Skin epidermis (tissue), 12 donors: ENCODE results near the gene SPNS2.

ENCODE experiments used
- H3K27ac ChIP-seq, 21 experiments: fragments of 200-600 bp; sonication (generic) in 11 of 21; one replicate each; pipeline ENCODE4 v1.5.0; 2020; ENCODE audit warnings: mild to moderate bottlenecking in 3 of 21, inconsistent platforms in 2 of 21, moderate library complexity in 2 of 21
- H3K4me3 ChIP-seq, 7 experiments: fragments of 200-600 bp; sonication (generic) in 2 of 7; one replicate each; pipeline ENCODE4 v1.5.0; 2020; ENCODE audit warnings: inconsistent platforms in 2 of 7, mild to moderate bottlenecking in 2 of 7, moderate library complexity in 1 of 7

The SPNS2 gene, protein sequence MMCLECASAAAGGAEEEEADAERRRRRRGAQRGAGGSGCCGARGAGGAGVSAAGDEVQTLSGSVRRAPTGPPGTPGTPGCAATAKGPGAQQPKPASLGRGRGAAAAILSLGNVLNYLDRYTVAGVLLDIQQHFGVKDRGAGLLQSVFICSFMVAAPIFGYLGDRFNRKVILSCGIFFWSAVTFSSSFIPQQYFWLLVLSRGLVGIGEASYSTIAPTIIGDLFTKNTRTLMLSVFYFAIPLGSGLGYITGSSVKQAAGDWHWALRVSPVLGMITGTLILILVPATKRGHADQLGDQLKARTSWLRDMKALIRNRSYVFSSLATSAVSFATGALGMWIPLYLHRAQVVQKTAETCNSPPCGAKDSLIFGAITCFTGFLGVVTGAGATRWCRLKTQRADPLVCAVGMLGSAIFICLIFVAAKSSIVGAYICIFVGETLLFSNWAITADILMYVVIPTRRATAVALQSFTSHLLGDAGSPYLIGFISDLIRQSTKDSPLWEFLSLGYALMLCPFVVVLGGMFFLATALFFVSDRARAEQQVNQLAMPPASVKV

DNA sequence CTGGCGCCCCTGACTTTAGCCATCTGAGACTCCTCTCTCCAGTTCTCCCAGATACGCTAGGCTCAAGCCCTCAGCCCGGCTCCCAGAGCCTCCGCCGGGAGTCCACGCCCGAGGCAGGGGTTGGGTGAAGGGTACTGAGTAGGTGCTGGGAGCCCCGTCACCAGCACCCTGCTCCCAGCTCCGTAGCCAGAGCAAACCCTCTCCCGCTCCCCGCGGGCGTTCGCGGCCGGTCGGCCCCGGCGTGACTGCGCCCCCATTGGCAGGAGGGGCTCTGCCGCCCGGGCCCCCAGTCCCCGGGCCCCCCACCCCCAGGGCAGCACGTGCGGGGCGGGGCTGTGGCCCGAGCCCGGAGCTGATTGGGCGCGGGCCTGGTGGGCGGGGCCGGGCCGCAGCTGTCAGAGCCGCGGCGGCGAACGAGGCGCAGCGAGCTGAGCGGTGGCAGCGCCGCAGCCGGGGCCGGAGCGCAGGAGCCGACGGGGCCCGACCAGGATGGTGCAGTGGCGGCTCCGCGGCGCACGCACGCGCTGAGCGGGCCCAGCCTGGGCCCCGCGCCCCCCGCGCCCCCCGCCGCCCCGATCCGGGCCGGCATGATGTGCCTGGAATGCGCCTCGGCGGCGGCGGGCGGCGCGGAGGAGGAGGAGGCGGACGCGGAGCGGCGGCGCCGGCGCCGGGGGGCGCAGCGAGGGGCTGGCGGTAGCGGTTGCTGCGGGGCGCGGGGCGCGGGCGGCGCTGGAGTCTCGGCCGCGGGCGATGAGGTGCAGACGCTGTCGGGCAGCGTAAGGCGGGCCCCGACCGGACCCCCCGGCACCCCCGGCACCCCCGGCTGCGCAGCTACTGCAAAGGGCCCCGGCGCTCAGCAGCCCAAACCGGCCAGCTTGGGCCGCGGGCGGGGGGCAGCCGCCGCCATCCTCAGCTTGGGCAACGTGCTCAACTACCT is at the start of gene SPNS2:
SPNS2 (plus strand) TSS at position 421 of the 937 bp plus-strand sequence; CDS start at position 588, 167 bp downstream.
- Histone ChIP-seq H3K4me3 (peak within 1 kb of the TSS; percentile 29 to 42 (median 38)), H3K27ac (peak within 1 kb of the TSS in 16 of 21 experiments; percentile 3 to 70 (median 42))

- H3K27ac ChIP-seq: peak overlapping the region in 1 of 21 experiments; percentile 46
- no peak overlapping the region for H3K4me3 ChIP-seq
Observed at GRCh38 chr17:4449736-4450135, 48.9 kb upstream of the SPNS2 start.

- Histone ChIP-seq H3K27ac (no peak overlapping the region), H3K4me3 (no peak overlapping the region)
Observed at GRCh38 chr17:4450710-4451316, 47.9 kb upstream of the SPNS2 start.

- Histone ChIP-seq H3K27ac (no peak overlapping the region), H3K4me3 (no peak overlapping the region)
Observed at GRCh38 chr17:4453812-4454591, 44.7 kb upstream of the SPNS2 start.

DNA sequence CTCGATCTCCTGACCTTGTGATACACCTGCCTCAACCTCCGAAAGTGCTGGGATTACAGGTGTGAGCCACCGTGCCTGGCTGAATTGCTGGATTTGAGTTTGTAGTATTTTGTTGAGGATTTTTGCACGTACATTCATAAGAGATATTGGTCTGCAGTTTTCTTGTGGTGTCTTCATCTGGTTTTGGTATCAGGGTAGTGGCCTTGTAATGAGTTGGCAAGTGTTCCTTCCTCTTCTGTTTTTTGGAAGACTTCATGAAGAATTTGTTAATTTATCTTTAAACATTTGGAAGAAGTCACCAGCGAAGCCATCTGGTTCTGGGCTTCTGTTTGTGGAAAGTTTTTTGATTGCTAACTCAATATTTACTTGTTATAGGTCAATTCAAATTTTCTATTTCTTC is 38.0 kb upstream of the SPNS2 start:
- Histone ChIP-seq H3K27ac (no peak overlapping the region), H3K4me3 (no peak overlapping the region)

DNA sequence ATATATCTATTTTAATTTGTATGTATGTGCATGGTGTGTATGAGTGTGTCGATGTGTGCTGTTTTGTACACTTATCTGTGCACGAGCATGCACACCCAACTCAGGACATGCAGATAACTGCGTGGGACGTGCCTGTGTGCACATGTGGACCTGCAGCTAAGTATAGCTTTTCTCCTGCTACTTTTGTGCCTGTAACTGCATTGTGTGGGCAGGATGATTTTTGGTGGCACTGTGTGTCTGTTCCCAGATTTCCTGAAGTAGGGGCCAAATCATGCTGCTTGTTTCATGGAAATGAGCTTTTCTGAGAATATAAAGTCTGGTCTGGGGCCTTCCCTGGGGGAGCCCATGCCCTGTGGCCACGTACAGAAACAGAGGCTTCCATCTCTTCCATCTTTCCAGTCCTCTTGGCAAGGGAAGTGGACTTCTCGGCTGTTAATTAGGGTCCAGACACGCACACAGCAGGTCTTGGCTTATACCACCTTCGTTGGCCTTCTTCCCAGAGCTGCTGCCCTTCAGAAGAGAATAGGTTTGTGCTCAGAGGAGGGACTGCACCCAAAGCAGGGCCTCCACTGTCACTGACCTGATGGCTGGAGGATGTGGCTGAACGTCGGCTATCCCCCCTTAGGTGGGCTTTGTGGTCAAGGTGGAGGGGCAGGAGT is 34.7 kb upstream of the SPNS2 start:
- Histone ChIP-seq H3K4me3 (no peak overlapping the region), H3K27ac (no peak overlapping the region)

DNA sequence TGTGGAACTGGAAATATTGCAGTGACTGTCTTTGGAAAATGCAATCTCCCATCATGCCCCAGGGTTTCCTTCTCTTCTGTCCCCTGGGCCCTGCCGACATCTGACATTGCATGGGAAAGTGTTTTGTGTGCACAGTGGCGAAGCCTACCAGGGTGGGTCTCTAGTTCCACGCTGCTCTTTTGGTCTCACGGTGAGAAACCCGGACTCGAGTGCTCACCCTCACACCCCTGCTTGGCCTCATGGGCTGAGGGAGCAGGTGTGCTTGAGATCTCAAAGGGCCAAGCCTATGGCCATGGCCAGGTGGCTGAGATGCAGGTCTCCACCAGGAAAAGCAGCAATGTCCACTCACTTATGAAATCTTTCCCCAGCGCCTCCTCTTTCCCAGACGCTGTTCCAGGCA is 32.9 kb upstream of the SPNS2 start:
- Histone ChIP-seq H3K4me3 (no peak overlapping the region), H3K27ac (no peak overlapping the region)

GRCh38 chr17:4467287-4467686 is 31.4 kb upstream of the SPNS2 start:
- Histone ChIP-seq H3K27ac (no peak overlapping the region), H3K4me3 (no peak overlapping the region)

DNA sequence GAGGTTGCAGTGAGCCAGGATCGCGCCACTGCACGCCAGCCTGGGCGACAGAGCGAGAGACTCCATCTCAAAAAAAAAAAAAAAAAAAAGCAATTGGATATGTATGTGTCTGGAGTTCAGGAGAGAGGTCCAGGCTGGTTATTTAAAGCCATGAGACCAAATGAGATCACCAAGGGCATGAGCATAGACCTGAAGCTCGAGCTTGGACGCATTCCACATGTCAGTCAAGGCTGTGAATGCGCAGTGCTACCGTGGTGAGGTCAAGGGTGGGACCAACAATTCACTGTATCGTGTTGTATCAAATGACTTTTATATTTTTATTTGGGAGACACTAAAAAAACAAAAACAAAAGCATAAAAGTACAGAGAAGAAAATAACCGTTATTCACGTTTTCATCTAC is 29.1 kb upstream of the SPNS2 start:
- Histone ChIP-seq H3K27ac (no peak overlapping the region), H3K4me3 (no peak overlapping the region)

DNA sequence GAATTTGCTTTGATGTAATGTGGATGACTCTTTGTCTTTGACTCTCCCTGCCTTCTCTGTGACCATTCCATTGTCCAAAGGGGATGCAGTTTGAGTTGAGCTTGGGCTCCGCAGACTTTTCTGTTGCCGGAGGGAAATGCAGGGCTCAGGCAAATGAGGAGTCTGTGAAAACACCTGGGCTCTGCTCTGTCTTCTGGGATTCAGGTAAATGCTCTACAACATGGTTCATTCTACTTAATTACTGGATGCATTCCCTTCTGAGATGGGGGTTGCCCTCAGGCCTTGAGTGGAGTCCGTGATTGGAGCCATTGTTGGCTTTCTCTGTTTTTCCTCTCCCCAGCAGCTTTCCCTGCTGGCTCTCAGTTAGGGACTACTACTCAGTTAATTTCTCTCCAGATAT is 26.4 kb upstream of the SPNS2 start:
- Histone ChIP-seq H3K4me3 (no peak overlapping the region), H3K27ac (no peak overlapping the region)

- H3K4me3 ChIP-seq: no peak overlapping the region
- no peak overlapping the region for H3K27ac ChIP-seq
Observed at GRCh38 chr17:4474093-4474492, 24.6 kb upstream of the SPNS2 start.

DNA sequence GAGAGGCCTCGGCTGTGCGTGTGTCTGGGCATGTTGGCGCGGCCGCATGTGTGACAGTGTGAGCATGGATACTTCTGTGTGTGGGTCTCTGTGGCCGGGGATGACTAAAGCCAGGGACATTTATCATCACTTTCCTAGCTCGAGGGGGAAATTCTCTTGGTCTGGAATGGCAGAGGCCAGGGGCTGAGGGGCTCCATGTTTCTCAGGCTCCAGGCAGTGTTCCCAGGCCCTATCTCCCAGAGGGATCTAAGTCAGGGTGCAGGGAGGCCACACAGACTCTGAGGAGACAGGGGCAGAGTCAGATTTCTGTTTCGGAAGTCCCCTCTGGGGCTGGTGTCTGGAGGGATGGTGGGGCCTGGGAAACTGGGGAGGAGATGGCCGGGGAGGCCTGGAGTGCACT is 23.7 kb upstream of the SPNS2 start:
- Histone ChIP-seq H3K4me3 (no peak overlapping the region), H3K27ac (no peak overlapping the region)

- Histone ChIP-seq H3K4me3 (no peak overlapping the region), H3K27ac (no peak overlapping the region)
Observed at GRCh38 chr17:4475463-4475862, 23.2 kb upstream of the SPNS2 start.

GRCh38 chr17:4476017-4476416 is 22.7 kb upstream of the SPNS2 start:
- no peak overlapping the region for H3K4me3 ChIP-seq
- H3K27ac ChIP-seq: peak overlapping the region in 2 of 21 experiments; percentile 5 to 26

DNA sequence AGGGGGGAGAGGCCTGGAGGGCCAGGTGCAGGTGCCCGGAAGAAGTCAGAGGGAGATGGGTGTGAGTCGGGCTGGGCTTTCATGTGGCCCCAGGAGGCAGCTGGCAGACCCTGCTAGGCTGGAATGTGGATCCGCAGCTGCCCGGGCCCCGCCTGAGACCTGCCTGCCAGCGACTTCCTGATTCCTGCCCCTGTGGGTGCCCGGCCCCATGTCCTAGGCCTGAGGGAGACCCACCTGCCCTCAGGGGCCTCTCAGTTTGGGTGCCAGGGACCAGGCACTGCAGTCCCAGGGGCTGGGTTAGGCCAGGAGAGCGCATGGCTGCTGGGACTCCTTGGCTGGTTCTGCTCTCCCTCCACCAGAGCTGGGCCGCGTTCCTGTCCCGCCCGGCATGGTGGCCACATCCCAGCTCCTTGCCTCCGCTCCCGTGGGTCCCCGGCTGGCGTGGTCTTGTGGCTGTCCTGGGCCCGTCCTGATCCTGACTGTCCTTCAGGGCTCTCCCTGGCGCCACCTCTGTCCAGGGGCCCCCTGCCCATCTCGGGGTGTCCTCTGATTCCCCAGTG is 22.1 kb upstream of the SPNS2 start:
- H3K27ac ChIP-seq: peak overlapping the region in 2 of 21 experiments; percentile 25 to 26
- H3K4me3 ChIP-seq: no peak overlapping the region

- H3K27ac ChIP-seq: no peak overlapping the region
- no peak overlapping the region for H3K4me3 ChIP-seq
Observed at GRCh38 chr17:4477255-4477791, 21.4 kb upstream of the SPNS2 start.

DNA sequence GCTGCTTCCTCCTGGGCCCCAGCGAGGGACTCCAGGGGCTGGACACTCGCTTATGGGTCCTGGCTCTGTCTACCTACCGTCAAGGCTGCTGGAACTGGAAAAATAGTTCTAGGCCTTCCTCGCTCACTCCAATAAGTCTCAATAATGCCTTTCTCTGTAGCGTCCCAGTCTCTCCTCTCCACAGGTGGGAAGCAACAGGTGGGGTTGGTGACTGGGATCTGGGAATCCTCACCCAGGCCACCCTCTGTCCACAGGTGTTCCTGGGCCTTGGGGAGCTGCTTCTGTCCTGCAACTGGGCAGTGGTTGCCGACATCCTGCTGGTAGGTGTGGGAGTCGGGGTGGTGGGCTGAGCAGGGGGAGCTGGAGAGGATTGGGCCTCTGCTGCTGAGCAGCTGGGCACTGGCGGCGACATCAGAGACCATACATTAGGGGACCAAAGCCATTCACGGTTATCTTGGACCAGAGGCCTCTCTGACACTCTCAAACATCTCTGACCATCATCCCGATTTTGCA is 20.3 kb upstream of the SPNS2 start:
- H3K4me3 ChIP-seq: no peak overlapping the region
- no peak overlapping the region for H3K27ac ChIP-seq
